Effector memory CD4-positive, alpha-beta T cell (primary cell): ENCODE data around the gene PPARD.
"Not testable (repeated sequence)": the region's sequence is repeated elsewhere in the genome, so short reads cannot be mapped to it uniquely, and the experiment has no call there.

Source experiments
- DNase-seq, 3 donors: peaks; one replicate each; pipeline ENCODE4 v3.0.0-alpha.2; 2020
- H3K27ac ChIP-seq: 2 replicates; pipeline ENCODE4 v1.7.0; 2013; ENCODE audit warnings: mild to moderate bottlenecking, low read length, moderate library complexity; ENCODE audit not compliant: insufficient read depth, poor library complexity, severe bottlenecking
- H3K27me3 ChIP-seq: replicated peaks from 2 replicates; pipeline ENCODE4 v1.7.0; 2013; ENCODE audit warnings: mild to moderate bottlenecking, low read length; ENCODE audit not compliant: insufficient read depth, control insufficient read depth, poor library complexity, severe bottlenecking
- H3K36me3 ChIP-seq: 2 replicates; pipeline ENCODE4 v1.7.0; 2013; ENCODE audit warnings: mild to moderate bottlenecking, low read length, moderate library complexity; ENCODE audit not compliant: control insufficient read depth, insufficient read depth
- H3K4me1 ChIP-seq: 2 replicates; pipeline ENCODE4 v1.7.0; 2013; ENCODE audit warnings: low read length, mild to moderate bottlenecking; ENCODE audit not compliant: control insufficient read depth, insufficient read depth, poor library complexity, severe bottlenecking
- H3K4me3 ChIP-seq: 2 replicates; pipeline ENCODE4 v1.7.0; 2013; ENCODE audit warnings: low read length, low read depth, mild to moderate bottlenecking; ENCODE audit not compliant: insufficient read depth, poor library complexity, severe bottlenecking
- H3K9me3 ChIP-seq: 2 replicates; pipeline ENCODE4 v1.7.0; 2013; ENCODE audit warnings: mild to moderate bottlenecking, low read length, moderate library complexity; ENCODE audit not compliant: control insufficient read depth

The PPARD gene

DNA sequence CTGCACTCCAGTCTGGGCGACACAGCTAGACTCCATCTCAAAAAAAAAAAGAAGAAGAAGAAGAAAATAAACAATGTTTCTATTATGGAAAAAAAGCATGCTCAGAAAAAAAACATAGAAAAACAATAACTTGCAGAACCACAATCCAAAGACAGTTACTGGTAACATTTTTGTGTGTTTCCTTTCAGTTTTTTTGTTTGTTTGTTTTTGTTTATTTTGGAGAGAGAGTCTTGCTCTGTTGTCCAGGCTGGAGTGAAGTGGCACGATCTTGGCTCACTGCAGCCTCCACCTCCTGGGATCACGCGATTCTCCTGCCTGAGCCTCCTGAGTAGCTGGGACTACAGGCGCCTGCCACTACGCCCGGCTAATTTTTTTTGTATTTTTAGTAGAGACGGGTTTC, 13.4 kb upstream of the PPARD start:
- Histone ChIP-seq H3K36me3 (peaks cover 11% of the 10 kb centered on the region), H3K4me1 (peaks cover 11% of the 10 kb centered on the region)
- not testable (repeated sequence) for DNase-seq, H3K27me3 ChIP-seq, H3K9me3 ChIP-seq, H3K27ac ChIP-seq, H3K4me3 ChIP-seq

DNA sequence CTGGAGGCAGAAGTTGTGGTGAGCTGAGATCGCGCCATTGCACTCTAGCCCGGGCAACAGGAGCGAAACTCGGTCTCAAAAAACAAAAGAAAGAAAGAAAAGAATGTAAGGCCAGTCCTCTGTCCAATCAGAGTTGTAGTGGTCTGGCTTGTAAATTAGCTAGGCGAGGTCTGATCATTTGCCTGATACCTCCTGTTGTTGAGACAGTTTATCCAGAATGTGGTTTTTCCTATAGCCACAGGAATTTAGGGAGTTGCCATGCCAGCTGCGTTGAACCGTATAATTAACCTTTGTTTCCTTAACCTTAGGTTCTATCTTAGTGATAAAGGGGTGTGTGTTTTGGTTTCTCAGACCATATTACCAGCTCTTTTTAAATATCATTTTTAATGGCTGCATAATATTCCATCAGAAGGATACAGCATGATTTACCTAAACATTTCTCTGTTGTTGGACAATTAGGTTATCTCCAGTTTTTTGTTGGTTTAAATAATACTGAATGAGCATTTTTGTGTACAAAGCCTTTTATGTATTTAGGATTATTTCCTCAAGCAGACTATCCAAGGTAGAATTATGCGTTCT, 11.7 kb upstream of the PPARD start:
- no peaks in the 10 kb centered on the region for H3K9me3 ChIP-seq

GRCh38 chr6:35332074-35332887, 10.1 kb upstream of the PPARD start:
- H3K4me1 ChIP-seq, H3K9me3 ChIP-seq, H3K27me3 ChIP-seq, H3K27ac ChIP-seq, H3K36me3 ChIP-seq, H3K4me3 ChIP-seq: not testable (repeated sequence)
- DNase-seq: peak; percentile 54 to 74 (median 60)

More for the DNA sequence above, 11.7 kb upstream of the PPARD start:
- no peak for DNase-seq
- peaks cover 4% of the 10 kb centered on the region for H3K36me3 ChIP-seq
- H3K27ac ChIP-seq: no peak overlapping the region
- H3K27me3 ChIP-seq: no peaks in the 10 kb centered on the region
- H3K4me1 ChIP-seq: peaks cover 11% of the 10 kb centered on the region
- H3K4me3 ChIP-seq: no peak overlapping the region

DNA sequence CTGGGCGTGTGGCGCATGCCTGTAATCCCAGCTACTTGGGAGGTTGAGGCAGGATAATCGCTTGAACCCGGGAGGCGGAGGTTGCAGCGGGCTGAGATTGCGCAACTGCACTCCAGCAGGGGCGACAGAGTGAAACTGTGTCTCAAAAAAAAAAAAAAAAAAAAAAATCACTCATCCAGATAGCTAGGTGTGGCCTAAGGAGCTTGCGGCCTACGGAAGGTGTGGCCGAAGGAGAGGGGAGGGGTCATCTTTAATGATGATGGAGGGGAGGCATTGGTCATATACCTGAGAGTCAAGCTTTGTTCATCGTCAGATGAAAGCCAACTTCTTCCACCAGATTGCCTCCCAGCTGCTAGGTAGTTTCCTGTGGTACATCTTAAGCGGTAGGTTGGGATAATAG, 801 bp upstream of the PPARD start:
- no peak overlapping the region for H3K4me3 ChIP-seq
- no peaks in the 10 kb centered on the region for H3K36me3 ChIP-seq
- peaks cover 31% of the 10 kb centered on the region for H3K4me1 ChIP-seq
- H3K27me3 ChIP-seq: no peaks in the 10 kb centered on the region
- no peak overlapping the region for H3K27ac ChIP-seq
- no peak for DNase-seq
- no peaks in the 10 kb centered on the region for H3K9me3 ChIP-seq

GRCh38 chr6:35343092-35343834, 905 bp downstream of the PPARD start:
- no peaks in the 10 kb centered on the region for H3K27me3 ChIP-seq
- no peak for DNase-seq
- no peaks in the 10 kb centered on the region for H3K9me3 ChIP-seq
- peak overlapping the region; percentile 87 for H3K4me3 ChIP-seq
- peaks cover 42% of the 10 kb centered on the region for H3K4me1 ChIP-seq
- no peaks in the 10 kb centered on the region for H3K36me3 ChIP-seq
- peak overlapping the region; percentile 88 for H3K27ac ChIP-seq

DNA sequence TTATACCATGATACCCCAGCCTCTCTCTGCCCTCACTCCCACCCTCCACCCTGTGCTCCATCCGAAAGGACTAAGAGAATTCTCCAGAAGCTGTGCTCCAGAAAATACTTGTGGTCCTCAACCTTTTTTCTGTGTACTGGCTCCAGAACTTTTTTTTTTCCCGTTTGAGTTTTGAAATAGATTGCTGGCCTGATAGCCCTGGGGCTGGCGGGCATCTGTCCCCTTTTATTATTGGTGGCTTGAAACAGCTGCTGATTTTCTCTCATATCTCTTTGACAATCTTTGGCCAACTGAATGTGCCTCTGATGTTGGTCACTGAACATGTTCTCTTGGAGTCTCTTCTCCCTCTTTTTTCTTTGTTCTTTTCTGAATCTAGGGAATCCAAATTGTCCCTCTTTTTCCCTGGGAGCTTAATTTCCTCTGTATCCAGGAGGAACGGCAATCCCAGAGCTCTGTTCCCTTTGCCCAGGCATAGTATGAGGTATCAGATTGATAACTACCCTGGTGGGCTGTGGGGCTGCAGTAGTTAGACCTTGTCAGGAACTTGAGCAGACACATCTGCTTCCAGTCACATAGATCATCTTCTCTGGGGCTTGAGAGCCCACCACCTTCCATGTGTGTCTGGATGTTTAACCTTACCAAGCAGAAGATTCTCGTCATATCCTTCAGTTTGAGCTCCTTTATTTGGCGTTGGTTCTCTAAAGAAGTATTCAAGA, 1.6 kb downstream of the PPARD start:
- peaks cover 47% of the 10 kb centered on the region for H3K4me1 ChIP-seq
- H3K27ac ChIP-seq: peak overlapping the region; percentile 88

DNA sequence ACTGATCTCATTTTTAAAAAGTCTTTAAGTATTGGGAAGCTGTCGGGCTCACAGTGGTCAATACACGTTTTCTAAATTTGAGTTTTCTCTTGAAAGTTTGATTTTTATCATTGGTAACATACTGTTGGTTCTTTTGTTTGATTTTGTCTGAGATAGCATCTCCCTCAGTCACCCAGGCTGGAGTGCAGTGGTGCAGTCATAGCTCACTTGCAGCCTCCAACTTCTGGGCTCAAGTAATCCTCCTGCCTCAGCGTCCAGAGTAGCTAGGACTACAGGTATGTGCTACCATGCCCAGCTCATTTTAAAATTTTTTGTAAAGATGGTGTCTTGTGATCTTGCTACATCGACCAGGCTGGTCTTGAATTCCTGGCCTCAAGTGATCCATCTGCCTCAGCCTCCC, 9.1 kb downstream of the PPARD start:
- Histone ChIP-seq H3K4me3 (no peak overlapping the region), H3K27ac (no peak overlapping the region), H3K4me1 (peaks cover 21% of the 10 kb centered on the region), H3K27me3 (no peaks in the 10 kb centered on the region), H3K36me3 (peaks cover 24% of the 10 kb centered on the region), H3K9me3 (no peaks in the 10 kb centered on the region)
- no peak for DNase-seq

More for the DNA sequence above, 1.6 kb downstream of the PPARD start:
- Histone ChIP-seq H3K36me3 (no peaks in the 10 kb centered on the region), H3K27me3 (no peaks in the 10 kb centered on the region), H3K4me3 (peak overlapping the region; percentile 87), H3K9me3 (no peaks in the 10 kb centered on the region)
- DNase-seq: no peak

DNA sequence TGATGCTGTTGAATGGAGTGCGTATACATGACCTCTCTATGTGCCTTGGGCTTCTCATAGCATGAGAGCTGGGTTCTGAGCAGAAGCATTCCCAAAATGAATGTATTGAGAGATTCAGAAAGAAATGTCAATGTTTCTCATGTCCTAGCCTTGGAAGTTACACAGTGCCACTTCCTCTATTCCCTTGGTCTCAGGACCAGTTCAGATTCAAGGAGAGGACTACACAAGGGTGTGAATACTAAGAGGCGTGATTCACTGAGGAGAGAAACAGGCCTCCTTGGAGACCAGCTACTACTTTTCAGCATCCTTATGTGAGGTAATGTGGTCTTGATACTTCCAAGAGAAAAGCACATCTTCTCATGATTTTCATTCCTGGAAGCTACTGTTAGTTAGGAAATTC, 10.4 kb downstream of the PPARD start:
- Histone ChIP-seq H3K27ac (no peak overlapping the region), H3K4me3 (no peak overlapping the region), H3K36me3 (peaks cover 34% of the 10 kb centered on the region), H3K27me3 (no peaks in the 10 kb centered on the region), H3K4me1 (peaks cover 14% of the 10 kb centered on the region), H3K9me3 (no peaks in the 10 kb centered on the region)
- DNase-seq: no peak

DNA sequence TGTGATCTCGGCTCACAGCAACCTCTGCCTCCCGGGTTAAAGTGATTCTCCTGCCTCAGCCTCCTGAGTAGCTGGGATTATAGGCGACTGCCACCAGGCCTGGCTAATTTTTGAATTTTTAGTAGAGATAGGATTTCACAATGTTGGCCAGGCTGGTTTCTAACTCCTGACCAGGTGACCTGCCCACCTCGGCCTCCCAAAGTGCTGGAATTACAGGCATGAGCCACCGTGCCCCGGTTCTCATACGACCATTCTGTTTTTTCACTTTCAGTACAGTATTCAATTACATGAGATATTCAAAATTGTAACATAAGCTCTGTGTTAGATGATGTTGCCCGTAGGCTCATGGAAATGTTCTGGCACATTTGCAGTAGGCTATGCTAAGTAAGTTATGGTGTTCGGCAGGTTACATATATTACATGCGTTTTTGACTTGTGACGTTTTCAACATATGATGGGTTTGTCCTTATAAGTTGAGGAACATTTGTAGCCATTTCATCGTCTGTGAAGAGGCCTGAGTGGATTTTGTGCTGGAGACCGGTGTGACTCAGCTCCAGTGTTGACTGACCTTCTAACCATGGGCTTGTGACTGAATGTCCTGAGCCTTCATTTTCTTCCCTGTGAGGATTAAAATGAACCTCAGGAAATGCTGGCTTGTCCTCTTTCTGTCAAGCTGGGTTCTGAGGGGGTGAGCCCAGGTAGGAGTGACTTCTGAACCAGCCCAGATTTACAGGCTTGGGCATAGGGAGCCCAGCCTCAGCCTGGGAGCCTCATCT, 12.2 kb downstream of the PPARD start:
- Histone ChIP-seq H3K36me3 (peaks cover 48% of the 10 kb centered on the region), H3K9me3 (no peaks in the 10 kb centered on the region)
- DNase-seq: no peak

More for the DNA sequence above, 12.2 kb downstream of the PPARD start:
- Histone ChIP-seq H3K27ac (no peak overlapping the region), H3K27me3 (no peaks in the 10 kb centered on the region), H3K4me3 (no peak overlapping the region), H3K4me1 (no peaks in the 10 kb centered on the region)
